22Rv1 (cell line): ENCODE measurements around the gene LAMA5.

Source experiments
- ZFX ChIP-seq: fragments of 450-650 bp; IDR thresholded peaks from 2 replicates; pipeline ENCODE4 v1.6.1; 2017; ENCODE audit warnings: antibody characterized with exemption, borderline replicate concordance
- TF ChIP-seq, protein P1 (sequence below): fragments of 450-650 bp; IDR thresholded peaks from 2 replicates; pipeline ENCODE4 v1.5.1; 2017; ENCODE audit warnings: mild to moderate bottlenecking

GRCh38 chr20:62344092-62344491 lies 23.0 kb downstream of the LAMA5 start:
- TF ChIP-seq, protein P1, sequence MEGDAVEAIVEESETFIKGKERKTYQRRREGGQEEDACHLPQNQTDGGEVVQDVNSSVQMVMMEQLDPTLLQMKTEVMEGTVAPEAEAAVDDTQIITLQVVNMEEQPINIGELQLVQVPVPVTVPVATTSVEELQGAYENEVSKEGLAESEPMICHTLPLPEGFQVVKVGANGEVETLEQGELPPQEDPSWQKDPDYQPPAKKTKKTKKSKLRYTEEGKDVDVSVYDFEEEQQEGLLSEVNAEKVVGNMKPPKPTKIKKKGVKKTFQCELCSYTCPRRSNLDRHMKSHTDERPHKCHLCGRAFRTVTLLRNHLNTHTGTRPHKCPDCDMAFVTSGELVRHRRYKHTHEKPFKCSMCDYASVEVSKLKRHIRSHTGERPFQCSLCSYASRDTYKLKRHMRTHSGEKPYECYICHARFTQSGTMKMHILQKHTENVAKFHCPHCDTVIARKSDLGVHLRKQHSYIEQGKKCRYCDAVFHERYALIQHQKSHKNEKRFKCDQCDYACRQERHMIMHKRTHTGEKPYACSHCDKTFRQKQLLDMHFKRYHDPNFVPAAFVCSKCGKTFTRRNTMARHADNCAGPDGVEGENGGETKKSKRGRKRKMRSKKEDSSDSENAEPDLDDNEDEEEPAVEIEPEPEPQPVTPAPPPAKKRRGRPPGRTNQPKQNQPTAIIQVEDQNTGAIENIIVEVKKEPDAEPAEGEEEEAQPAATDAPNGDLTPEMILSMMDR: no peak
- TF ChIP-seq ZFX: no peak
